ENCODE measurements around the gene NKD2.

- no peak for TF ChIP-seq SIN3A (IDR thresholded peaks at IDR 0.05; ENCODE audit: borderline replicate concordance, insufficient read depth, low read depth, low read length)
- TF ChIP-seq, protein P1, sequence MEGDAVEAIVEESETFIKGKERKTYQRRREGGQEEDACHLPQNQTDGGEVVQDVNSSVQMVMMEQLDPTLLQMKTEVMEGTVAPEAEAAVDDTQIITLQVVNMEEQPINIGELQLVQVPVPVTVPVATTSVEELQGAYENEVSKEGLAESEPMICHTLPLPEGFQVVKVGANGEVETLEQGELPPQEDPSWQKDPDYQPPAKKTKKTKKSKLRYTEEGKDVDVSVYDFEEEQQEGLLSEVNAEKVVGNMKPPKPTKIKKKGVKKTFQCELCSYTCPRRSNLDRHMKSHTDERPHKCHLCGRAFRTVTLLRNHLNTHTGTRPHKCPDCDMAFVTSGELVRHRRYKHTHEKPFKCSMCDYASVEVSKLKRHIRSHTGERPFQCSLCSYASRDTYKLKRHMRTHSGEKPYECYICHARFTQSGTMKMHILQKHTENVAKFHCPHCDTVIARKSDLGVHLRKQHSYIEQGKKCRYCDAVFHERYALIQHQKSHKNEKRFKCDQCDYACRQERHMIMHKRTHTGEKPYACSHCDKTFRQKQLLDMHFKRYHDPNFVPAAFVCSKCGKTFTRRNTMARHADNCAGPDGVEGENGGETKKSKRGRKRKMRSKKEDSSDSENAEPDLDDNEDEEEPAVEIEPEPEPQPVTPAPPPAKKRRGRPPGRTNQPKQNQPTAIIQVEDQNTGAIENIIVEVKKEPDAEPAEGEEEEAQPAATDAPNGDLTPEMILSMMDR (IDR thresholded peaks at IDR 0.05), result no peak
- no peak for TF ChIP-seq POLR2AphosphoS5 (IDR thresholded peaks at IDR 0.05; ENCODE audit: low read depth, low read length)
- TF ChIP-seq, protein P2, sequence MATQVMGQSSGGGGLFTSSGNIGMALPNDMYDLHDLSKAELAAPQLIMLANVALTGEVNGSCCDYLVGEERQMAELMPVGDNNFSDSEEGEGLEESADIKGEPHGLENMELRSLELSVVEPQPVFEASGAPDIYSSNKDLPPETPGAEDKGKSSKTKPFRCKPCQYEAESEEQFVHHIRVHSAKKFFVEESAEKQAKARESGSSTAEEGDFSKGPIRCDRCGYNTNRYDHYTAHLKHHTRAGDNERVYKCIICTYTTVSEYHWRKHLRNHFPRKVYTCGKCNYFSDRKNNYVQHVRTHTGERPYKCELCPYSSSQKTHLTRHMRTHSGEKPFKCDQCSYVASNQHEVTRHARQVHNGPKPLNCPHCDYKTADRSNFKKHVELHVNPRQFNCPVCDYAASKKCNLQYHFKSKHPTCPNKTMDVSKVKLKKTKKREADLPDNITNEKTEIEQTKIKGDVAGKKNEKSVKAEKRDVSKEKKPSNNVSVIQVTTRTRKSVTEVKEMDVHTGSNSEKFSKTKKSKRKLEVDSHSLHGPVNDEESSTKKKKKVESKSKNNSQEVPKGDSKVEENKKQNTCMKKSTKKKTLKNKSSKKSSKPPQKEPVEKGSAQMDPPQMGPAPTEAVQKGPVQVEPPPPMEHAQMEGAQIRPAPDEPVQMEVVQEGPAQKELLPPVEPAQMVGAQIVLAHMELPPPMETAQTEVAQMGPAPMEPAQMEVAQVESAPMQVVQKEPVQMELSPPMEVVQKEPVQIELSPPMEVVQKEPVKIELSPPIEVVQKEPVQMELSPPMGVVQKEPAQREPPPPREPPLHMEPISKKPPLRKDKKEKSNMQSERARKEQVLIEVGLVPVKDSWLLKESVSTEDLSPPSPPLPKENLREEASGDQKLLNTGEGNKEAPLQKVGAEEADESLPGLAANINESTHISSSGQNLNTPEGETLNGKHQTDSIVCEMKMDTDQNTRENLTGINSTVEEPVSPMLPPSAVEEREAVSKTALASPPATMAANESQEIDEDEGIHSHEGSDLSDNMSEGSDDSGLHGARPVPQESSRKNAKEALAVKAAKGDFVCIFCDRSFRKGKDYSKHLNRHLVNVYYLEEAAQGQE (IDR thresholded peaks at IDR 0.05; ENCODE audit: insufficient read depth in 1 of 2, low read depth in 2 of 2, low read length in 1 of 2), result no peak
- TF ChIP-seq TCF7L2 (IDR thresholded peaks at IDR 0.05; ENCODE audit: low read depth, low read length), result no peak
These were observed 61.1 kb downstream of the NKD2 start for GRCh38 chr5:1069720-1070088.

All from Panc1 (cell line).